ENCODE measurements around the gene FN3KRP.

DNA sequence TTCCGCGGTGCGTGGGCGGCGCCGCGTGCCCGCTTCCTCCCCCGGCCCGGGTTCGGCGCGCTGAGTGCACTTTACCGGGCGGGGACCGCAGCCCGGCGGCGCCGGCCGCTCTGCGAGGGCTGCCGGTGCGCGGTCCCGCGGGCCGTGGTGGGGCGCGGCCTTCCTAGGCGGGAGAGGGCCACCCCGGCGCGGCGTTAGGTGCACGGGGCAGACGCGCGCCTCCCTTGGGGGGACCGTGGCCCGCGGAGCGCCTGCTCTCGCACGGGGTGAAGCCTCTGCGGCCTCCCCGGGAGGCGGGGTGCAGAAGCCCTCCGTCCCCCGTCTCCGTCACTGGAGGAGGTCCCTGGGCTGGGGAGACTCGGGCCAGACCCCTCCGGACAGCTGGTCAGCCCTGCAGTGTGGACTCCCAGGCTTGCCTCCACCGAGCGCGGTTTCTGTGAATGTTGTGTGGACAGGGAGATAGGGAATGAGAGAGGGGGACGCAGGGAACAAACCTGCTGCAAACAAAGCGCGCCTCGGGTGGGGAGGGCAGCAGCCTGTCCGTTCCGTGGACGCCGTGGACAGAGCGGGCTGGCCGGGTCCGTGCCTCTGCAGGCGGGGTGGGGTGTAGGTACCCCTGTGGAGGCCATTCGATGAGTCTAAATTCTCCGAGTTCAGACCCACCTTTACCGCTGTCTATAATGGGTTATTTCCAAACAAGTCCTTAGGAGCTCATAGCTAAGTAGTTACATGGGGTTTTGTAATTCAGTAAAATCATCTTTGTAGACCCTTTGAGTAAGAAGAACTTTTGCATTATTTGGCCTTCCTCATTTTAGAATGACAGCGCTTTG lies 36.1 kb downstream of the FN3KRP start:
- TF ChIP-seq, protein P1, sequence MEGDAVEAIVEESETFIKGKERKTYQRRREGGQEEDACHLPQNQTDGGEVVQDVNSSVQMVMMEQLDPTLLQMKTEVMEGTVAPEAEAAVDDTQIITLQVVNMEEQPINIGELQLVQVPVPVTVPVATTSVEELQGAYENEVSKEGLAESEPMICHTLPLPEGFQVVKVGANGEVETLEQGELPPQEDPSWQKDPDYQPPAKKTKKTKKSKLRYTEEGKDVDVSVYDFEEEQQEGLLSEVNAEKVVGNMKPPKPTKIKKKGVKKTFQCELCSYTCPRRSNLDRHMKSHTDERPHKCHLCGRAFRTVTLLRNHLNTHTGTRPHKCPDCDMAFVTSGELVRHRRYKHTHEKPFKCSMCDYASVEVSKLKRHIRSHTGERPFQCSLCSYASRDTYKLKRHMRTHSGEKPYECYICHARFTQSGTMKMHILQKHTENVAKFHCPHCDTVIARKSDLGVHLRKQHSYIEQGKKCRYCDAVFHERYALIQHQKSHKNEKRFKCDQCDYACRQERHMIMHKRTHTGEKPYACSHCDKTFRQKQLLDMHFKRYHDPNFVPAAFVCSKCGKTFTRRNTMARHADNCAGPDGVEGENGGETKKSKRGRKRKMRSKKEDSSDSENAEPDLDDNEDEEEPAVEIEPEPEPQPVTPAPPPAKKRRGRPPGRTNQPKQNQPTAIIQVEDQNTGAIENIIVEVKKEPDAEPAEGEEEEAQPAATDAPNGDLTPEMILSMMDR (IDR thresholded peaks at IDR 0.05), result no peak
- no peak for TF ChIP-seq POLR2A (IDR thresholded peaks at IDR 0.05)
